Mononuclear cell (primary cell): ENCODE data around the gene EMILIN3. TPM values are rescaled to one million over a fixed set of nuclear protein-coding genes. Genes with fewer than 3 reads are reported as not detected.

Source experiments
- H3K27me3 ChIP-seq: 2 replicates; pipeline ENCODE4 v1.6.0; 2011; ENCODE audit warnings: low read length, control low read depth; ENCODE audit not compliant: insufficient read depth
- H3K4me1 ChIP-seq: 2 replicates; pipeline ENCODE4 v1.5.1; 2011; ENCODE audit warnings: mild to moderate bottlenecking, low read length, control low read depth; ENCODE audit not compliant: insufficient read depth
- H3K4me3 ChIP-seq: 2 replicates; pipeline ENCODE4 v1.5.1; 2011; ENCODE audit warnings: mild to moderate bottlenecking, low read length, moderate library complexity
- H3K9me3 ChIP-seq: 2 replicates; pipeline ENCODE4 v1.5.1; 2011; ENCODE audit warnings: low read depth, mild to moderate bottlenecking, control low read depth, low read length
- total RNA-seq: library from RNA; depleted of rRNA; stranded (reverse); fragments of >200 nt; gene quantifications from one replicate; pipeline ENCODE4 v1.2.3, GENCODE V29; 2012

The EMILIN3 gene
- total RNA-seq, 1 donor, result under 0.01 TPM

- no peaks in the 10 kb centered on the region for H3K9me3 ChIP-seq
- H3K27me3 ChIP-seq, result no peaks in the 10 kb centered on the region
- H3K4me1 ChIP-seq, result peaks cover 9% of the 10 kb centered on the region
- no peak overlapping the region for H3K4me3 ChIP-seq
Observed at GRCh38 chr20:41377275-41377674, 10.7 kb upstream of the EMILIN3 start.

GRCh38 chr20:41376349-41376748 lies 9.7 kb upstream of the EMILIN3 start:
- Histone ChIP-seq H3K9me3 (no peaks in the 10 kb centered on the region), H3K4me3 (no peak overlapping the region), H3K27me3 (no peaks in the 10 kb centered on the region), H3K4me1 (peaks cover 9% of the 10 kb centered on the region)

GRCh38 chr20:41375846-41376245 lies 9.2 kb upstream of the EMILIN3 start:
- H3K9me3 ChIP-seq, result no peaks in the 10 kb centered on the region

GRCh38 chr20:41373931-41374920 lies 7.6 kb upstream of the EMILIN3 start:
- Histone ChIP-seq H3K27me3 (no peaks in the 10 kb centered on the region), H3K9me3 (no peaks in the 10 kb centered on the region), H3K4me1 (no peaks in the 10 kb centered on the region), H3K4me3 (no peak overlapping the region)

More at GRCh38 chr20:41375846-41376245, 9.2 kb upstream of the EMILIN3 start:
- no peaks in the 10 kb centered on the region for H3K27me3 ChIP-seq
- H3K4me1 ChIP-seq, result peaks cover 8% of the 10 kb centered on the region
- no peak overlapping the region for H3K4me3 ChIP-seq

GRCh38 chr20:41373251-41373783 lies 6.7 kb upstream of the EMILIN3 start:
- Histone ChIP-seq H3K9me3 (no peaks in the 10 kb centered on the region), H3K27me3 (no peaks in the 10 kb centered on the region), H3K4me1 (no peaks in the 10 kb centered on the region), H3K4me3 (no peak overlapping the region)

- Histone ChIP-seq H3K27me3 (peaks cover 12% of the 10 kb centered on the region), H3K4me1 (no peaks in the 10 kb centered on the region), H3K9me3 (no peaks in the 10 kb centered on the region), H3K4me3 (no peak overlapping the region)
Observed at GRCh38 chr20:41371371-41371770, 4.8 kb upstream of the EMILIN3 start.

GRCh38 chr20:41370176-41370575 lies 3.6 kb upstream of the EMILIN3 start:
- H3K4me3 ChIP-seq, result no peak overlapping the region
- peaks cover 18% of the 10 kb centered on the region for H3K27me3 ChIP-seq
- no peaks in the 10 kb centered on the region for H3K4me1 ChIP-seq
- H3K9me3 ChIP-seq, result no peaks in the 10 kb centered on the region

- Histone ChIP-seq H3K4me1 (no peaks in the 10 kb centered on the region), H3K27me3 (peaks cover 18% of the 10 kb centered on the region), H3K4me3 (no peak overlapping the region), H3K9me3 (no peaks in the 10 kb centered on the region)
Observed at GRCh38 chr20:41369673-41370072, 3.1 kb upstream of the EMILIN3 start.

- H3K4me3 ChIP-seq, result no peak overlapping the region
- no peaks in the 10 kb centered on the region for H3K4me1 ChIP-seq
- peaks cover 18% of the 10 kb centered on the region for H3K27me3 ChIP-seq
- no peaks in the 10 kb centered on the region for H3K9me3 ChIP-seq
Observed at GRCh38 chr20:41367956-41368355, 1.3 kb upstream of the EMILIN3 start.

GRCh38 chr20:41367393-41367695 lies 726 bp upstream of the EMILIN3 start:
- Histone ChIP-seq H3K9me3 (no peaks in the 10 kb centered on the region), H3K27me3 (peaks cover 18% of the 10 kb centered on the region), H3K4me1 (no peaks in the 10 kb centered on the region)

GRCh38 chr20:41365777-41366545 lies 657 bp downstream of the EMILIN3 start:
- peaks cover 18% of the 10 kb centered on the region for H3K27me3 ChIP-seq
- H3K4me3 ChIP-seq, result no peak overlapping the region
- no peaks in the 10 kb centered on the region for H3K4me1 ChIP-seq
- no peaks in the 10 kb centered on the region for H3K9me3 ChIP-seq

More at GRCh38 chr20:41367393-41367695, 726 bp upstream of the EMILIN3 start:
- no peak overlapping the region for H3K4me3 ChIP-seq

GRCh38 chr20:41364967-41365765 lies 1.5 kb downstream of the EMILIN3 start:
- Histone ChIP-seq H3K27me3 (peaks cover 18% of the 10 kb centered on the region), H3K9me3 (no peaks in the 10 kb centered on the region), H3K4me3 (no peak overlapping the region), H3K4me1 (no peaks in the 10 kb centered on the region)

- no peaks in the 10 kb centered on the region for H3K9me3 ChIP-seq
- H3K27me3 ChIP-seq, result peaks cover 18% of the 10 kb centered on the region
- H3K4me1 ChIP-seq, result no peaks in the 10 kb centered on the region
- H3K4me3 ChIP-seq, result no peak overlapping the region
Observed at GRCh38 chr20:41364236-41364855, 2.3 kb downstream of the EMILIN3 start.

GRCh38 chr20:41363601-41364000 lies 3.0 kb downstream of the EMILIN3 start:
- no peaks in the 10 kb centered on the region for H3K9me3 ChIP-seq
- no peaks in the 10 kb centered on the region for H3K4me1 ChIP-seq
- H3K4me3 ChIP-seq, result no peak overlapping the region
- peaks cover 18% of the 10 kb centered on the region for H3K27me3 ChIP-seq
